ENCODE results near the gene LRP1B.
"Not testable (repeated sequence)": the region's sequence is repeated elsewhere in the genome, so short reads cannot be mapped to it uniquely, and the experiment has no call there.

The LRP1B gene

DNA sequence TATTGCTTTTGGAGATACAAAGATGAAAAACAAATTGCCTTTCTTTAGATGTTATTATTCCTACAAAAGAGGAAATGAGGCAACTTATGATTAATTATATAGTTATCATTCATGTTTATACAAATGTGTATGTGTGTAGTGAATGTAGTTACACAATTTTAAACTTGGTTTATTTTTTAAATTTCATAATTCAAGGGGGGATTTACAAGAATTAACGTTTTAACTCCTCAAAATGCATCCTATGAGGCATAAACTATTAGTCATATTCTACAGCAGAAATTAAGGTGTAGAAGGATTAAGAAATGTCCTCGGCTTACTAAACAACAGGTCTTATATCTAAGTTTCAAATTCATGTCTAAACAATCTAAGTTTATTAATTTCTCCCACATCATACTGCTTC lies 1545.8 kb downstream of the LRP1B start:
- H3K27me3 ChIP-seq: no peaks in the 10 kb centered on the region
- no peak overlapping the region for H3K4me2 ChIP-seq
- H3K36me3 ChIP-seq: no peaks in the 10 kb centered on the region
- no peaks in the 10 kb centered on the region for H4K20me1 ChIP-seq
- no peaks in the 10 kb centered on the region for H3K9me3 ChIP-seq (replicated peaks in 1 of 11)
- H3K27ac ChIP-seq: no peak overlapping the region
- peaks cover 0 to 2% (median 0%) of the 10 kb centered on the region in 10 experiments; a peak in 1 of 20 replicates for H3K4me1 ChIP-seq
- H3K4me3 ChIP-seq: no peak overlapping the region
- no peak for TF ChIP-seq Cebpa-rat (IDR thresholded peaks at IDR 0.05)
- H3K9ac ChIP-seq: no peak overlapping the region

DNA sequence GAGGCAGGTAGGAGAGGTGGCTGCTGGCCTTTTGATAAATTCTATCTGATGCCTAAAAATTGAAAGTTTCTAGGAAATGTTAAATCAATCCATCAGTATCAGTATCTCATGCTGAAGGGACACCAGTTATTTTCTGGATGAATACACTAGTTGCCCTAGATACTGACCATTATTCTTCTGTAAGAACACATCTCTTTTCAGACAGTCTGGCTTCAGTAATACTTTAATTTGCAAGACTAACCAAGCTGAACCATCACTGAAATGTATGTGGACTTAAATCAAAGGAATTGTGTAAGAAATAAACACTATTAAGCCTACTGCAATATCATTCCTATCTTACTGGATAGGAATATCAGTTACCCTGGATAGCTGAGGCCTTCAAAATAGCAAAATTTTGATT lies 1546.3 kb downstream of the LRP1B start:
- H3K36me3 ChIP-seq: no peaks in the 10 kb centered on the region
- H3K27me3 ChIP-seq: no peaks in the 10 kb centered on the region
- no peak overlapping the region for H3K4me3 ChIP-seq
- no peak overlapping the region for H3K9ac ChIP-seq
- peaks cover 0 to 7% (median 0%) of the 10 kb centered on the region in 10 experiments; a peak in 4 of 20 replicates for H3K4me1 ChIP-seq
- TF ChIP-seq Cebpa-rat (IDR thresholded peaks at IDR 0.05): no peak
- H3K9me3 ChIP-seq (replicated peaks in 1 of 11): no peaks in the 10 kb centered on the region
- no peak overlapping the region for H3K4me2 ChIP-seq
- no peak overlapping the region for H3K27ac ChIP-seq
- H4K20me1 ChIP-seq: no peaks in the 10 kb centered on the region

DNA sequence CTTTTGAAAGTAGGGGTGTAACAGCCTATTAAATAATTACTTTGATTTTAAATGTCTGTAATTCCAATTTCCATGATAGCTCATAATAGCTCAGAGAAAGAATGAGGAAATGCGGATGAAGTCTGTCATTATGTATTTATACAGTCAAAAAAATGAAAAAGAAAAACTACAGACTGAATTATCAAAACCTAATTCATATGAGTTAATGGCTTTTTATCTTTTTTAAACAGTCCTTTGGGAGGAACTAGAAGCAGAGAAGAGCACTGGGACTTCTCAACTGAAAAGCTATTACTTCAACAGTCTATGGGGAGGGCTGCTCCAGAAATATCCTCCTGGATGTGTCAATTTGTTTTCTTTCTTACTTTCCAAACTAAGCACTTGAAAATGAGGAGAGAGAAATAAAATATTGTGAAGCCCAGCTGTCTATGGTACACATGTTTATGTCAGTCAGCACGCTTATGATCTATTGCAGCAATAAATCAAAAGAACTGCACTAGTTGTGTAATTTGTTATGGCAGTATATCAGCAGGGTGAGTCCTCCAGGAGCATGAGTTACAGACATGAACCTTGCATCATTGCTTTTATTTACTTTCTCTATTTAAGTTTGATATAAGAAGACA lies 1550.2 kb downstream of the LRP1B start:
- Histone ChIP-seq H3K9me3 (replicated peaks in 1 of 11) (no peaks in the 10 kb centered on the region), H4K20me1 (no peaks in the 10 kb centered on the region), H3K4me1 (peaks cover 0 to 38% (median 0%) of the 10 kb centered on the region in 10 experiments; a peak in 4 of 20 replicates), H3K9ac (no peak overlapping the region), H3K4me3 (no peak overlapping the region), H3K27ac (no peak overlapping the region), H3K4me2 (no peak overlapping the region), H3K27me3 (no peaks in the 10 kb centered on the region), H3K36me3 (no peaks in the 10 kb centered on the region)
- TF ChIP-seq Cebpa-rat (IDR thresholded peaks at IDR 0.05): no peak

DNA sequence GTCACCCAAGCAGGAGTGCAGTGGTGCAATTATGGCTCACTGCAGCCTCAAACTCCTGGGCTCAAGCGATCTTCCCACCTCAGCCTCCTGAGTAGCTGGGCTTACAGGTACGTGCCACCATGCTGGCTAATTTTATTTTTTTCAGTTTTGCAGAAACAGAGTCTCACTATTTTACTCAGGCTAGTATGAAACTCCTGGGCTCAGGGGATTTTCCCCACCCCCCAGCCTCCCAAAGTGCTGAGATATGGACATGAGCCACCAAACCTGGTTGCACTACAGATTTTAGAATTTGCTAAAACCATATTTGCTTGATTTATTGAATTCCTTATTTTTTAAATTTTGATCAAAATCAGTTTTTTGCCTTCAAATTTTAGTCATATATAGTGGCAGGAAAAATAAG lies 1553.4 kb downstream of the LRP1B start:
- no peak for TF ChIP-seq Cebpa-rat (IDR thresholded peaks at IDR 0.05)
- H3K27ac ChIP-seq: no peak overlapping the region
- H3K36me3 ChIP-seq: no peaks in the 10 kb centered on the region
- H4K20me1 ChIP-seq: no peaks in the 10 kb centered on the region
- peaks cover 0 to 41% (median 0%) of the 10 kb centered on the region in 10 experiments; a peak in 4 of 20 replicates for H3K4me1 ChIP-seq
- no peak overlapping the region for H3K4me3 ChIP-seq
- no peaks in the 10 kb centered on the region for H3K9me3 ChIP-seq (replicated peaks in 1 of 11)
- no peak overlapping the region for H3K9ac ChIP-seq
- H3K27me3 ChIP-seq: no peaks in the 10 kb centered on the region
- no peak overlapping the region; a peak in 1 of 22 replicates for H3K4me2 ChIP-seq

DNA sequence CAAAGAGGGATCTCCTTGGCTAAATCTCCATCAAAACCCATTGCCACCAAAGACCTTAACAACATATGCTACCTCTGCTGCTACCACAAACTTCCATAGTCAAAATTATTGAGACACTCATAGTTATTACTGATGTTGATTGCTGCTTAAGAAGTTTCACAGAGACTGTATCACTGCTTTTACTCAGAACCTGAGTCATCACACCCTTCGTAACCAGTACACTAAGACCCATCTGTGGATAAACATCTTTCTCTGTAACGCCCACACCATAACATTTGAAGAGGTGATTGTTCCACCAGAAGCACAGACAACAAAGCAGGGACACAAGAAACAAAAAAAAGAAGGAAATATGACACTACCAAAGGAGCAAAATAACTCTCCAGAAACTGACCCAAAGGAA lies 1563.1 kb downstream of the LRP1B start:
- Histone ChIP-seq H3K27ac (no peak overlapping the region), H3K9me3 (replicated peaks in 1 of 11) (no peaks in the 10 kb centered on the region), H3K9ac (no peak overlapping the region), H3K4me2 (no peak overlapping the region), H3K27me3 (no peaks in the 10 kb centered on the region), H3K36me3 (no peaks in the 10 kb centered on the region), H4K20me1 (no peaks in the 10 kb centered on the region), H3K4me1 (no peaks in the 10 kb centered on the region), H3K4me3 (no peak overlapping the region)
- no peak for TF ChIP-seq Cebpa-rat (IDR thresholded peaks at IDR 0.05)

DNA sequence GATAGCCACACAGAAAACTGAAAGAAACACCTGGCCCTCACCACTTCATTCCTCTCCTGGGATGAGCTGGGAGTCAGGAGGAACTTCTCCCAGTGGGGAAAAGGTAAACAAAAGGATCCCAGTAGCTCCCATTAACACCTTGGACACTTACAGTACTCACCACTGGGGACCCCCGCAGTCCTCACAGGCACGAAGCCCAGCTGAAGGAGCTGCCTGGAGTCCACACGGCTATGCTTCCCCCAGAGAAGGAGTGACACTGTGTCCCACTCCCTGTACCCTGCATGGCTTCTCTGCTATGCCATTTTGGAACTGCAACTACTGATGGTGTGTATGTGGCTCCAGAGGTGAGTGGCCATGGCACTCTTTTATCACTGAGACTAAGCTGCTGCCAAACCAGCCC lies 1565.1 kb downstream of the LRP1B start:
- H3K4me2 ChIP-seq: no peak overlapping the region
- H3K27ac ChIP-seq: no peak overlapping the region
- no peaks in the 10 kb centered on the region for H3K9me3 ChIP-seq (replicated peaks in 1 of 11)
- H3K27me3 ChIP-seq: no peaks in the 10 kb centered on the region
- H3K4me1 ChIP-seq: no peaks in the 10 kb centered on the region
- H3K36me3 ChIP-seq: no peaks in the 10 kb centered on the region
- no peak overlapping the region for H3K4me3 ChIP-seq
- no peaks in the 10 kb centered on the region for H4K20me1 ChIP-seq
- no peak for TF ChIP-seq Cebpa-rat (IDR thresholded peaks at IDR 0.05)
- H3K9ac ChIP-seq: no peak overlapping the region

DNA sequence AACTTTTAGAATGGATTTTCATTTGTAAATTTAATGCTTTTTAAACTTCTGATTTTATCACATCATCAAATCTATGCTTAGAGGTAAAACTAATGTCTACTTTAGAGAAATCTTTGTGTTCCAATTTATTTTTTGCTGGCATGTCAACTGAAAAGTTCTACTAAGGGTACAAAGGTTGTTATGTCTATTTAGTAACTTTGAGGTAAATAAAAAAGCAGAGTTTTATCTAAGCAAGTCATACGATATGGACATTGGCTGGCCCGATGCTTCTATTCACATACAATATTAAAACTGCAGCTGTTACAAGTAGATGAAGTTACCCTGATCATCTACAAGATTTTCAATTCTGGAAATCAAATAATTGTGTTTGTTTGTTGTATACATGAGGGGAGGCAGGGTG lies 1575.1 kb downstream of the LRP1B start:
- Histone ChIP-seq H3K4me2 (no peak overlapping the region), H3K27ac (no peak overlapping the region), H3K9me3 (replicated peaks in 1 of 11) (no peaks in the 10 kb centered on the region), H3K27me3 (no peaks in the 10 kb centered on the region), H3K36me3 (no peaks in the 10 kb centered on the region), H3K4me3 (no peak overlapping the region), H3K9ac (no peak overlapping the region), H4K20me1 (no peaks in the 10 kb centered on the region), H3K4me1 (no peaks in the 10 kb centered on the region)
- no peak for TF ChIP-seq Cebpa-rat (IDR thresholded peaks at IDR 0.05)

DNA sequence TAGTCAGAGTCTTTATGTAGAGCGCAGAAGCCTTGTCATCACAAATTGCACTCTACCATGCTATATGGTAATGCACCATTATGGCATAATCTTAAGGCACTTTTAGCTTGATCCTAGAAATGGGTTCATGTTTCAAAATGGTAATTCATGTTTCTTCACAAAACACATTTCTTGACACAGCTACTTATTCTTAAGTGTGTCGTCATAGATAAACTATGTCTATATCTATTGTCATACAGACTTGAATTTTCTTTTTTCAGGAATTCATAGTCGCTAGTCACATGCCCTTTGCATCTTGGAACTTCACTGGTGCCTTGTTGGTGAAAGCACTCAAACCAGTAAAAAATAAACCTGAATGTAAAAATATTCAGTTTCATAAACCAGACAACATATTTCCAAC lies 1578.2 kb downstream of the LRP1B start:
- TF ChIP-seq Cebpa-rat (IDR thresholded peaks at IDR 0.05): no peak
- Histone ChIP-seq H3K4me3 (no peak overlapping the region), H3K9me3 (replicated peaks in 1 of 11) (no peaks in the 10 kb centered on the region), H3K9ac (no peak overlapping the region), H3K27ac (no peak overlapping the region), H3K36me3 (no peaks in the 10 kb centered on the region), H3K4me2 (no peak overlapping the region), H3K27me3 (no peaks in the 10 kb centered on the region), H3K4me1 (no peaks in the 10 kb centered on the region), H4K20me1 (no peaks in the 10 kb centered on the region)

DNA sequence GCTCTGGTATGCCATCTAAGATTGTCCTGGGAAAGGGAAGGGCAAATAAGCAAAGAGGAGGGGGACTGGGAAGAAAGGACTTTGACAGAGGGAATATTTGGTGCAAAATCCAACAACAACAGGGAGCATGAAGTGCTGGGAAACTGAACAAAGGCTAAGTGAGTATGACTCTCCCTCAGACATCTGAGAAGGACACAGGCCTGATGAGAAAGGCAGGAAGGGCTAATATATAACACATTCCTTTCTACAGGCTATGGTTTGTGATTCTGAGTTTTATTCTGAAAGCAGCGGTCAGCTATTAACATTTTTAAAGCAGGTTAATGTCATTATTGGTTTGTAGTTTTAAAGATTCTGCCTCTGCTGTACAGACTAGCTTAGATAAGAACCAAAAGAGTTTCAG lies 1579.5 kb downstream of the LRP1B start:
- Histone ChIP-seq H3K4me2 (no peak overlapping the region), H3K4me3 (no peak overlapping the region), H3K27ac (no peak overlapping the region), H3K9me3 (replicated peaks in 1 of 11) (no peaks in the 10 kb centered on the region), H3K9ac (no peak overlapping the region), H3K27me3 (no peaks in the 10 kb centered on the region), H3K36me3 (no peaks in the 10 kb centered on the region), H3K4me1 (no peaks in the 10 kb centered on the region), H4K20me1 (no peaks in the 10 kb centered on the region)
- no peak for TF ChIP-seq Cebpa-rat (IDR thresholded peaks at IDR 0.05)

DNA sequence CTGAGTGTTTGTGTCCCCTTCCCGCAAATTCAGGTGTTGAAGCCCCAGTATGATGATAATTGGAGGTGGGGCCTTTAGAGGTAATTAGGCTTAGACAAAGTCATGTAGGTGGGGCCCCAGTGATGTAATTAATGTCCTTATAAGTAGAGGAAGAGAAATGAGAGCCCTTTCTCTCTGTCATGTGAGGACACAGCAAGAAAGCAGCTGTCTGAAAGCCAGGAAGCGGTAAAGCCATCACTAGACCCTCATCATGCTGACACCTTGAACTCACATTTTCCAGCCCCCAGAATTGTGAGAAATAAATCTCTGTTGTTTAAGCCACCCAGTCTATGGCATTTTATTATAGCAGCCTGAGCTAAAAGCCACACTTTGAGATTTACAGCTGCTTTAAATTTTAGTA lies 1580.0 kb downstream of the LRP1B start:
- no peak for TF ChIP-seq Cebpa-rat (IDR thresholded peaks at IDR 0.05)
- Histone ChIP-seq H4K20me1 (no peaks in the 10 kb centered on the region), H3K9me3 (replicated peaks in 1 of 11) (no peaks in the 10 kb centered on the region), H3K4me1 (no peaks in the 10 kb centered on the region), H3K9ac (no peak overlapping the region), H3K4me3 (no peak overlapping the region), H3K27me3 (no peaks in the 10 kb centered on the region), H3K27ac (no peak overlapping the region), H3K4me2 (no peak overlapping the region), H3K36me3 (no peaks in the 10 kb centered on the region)

DNA sequence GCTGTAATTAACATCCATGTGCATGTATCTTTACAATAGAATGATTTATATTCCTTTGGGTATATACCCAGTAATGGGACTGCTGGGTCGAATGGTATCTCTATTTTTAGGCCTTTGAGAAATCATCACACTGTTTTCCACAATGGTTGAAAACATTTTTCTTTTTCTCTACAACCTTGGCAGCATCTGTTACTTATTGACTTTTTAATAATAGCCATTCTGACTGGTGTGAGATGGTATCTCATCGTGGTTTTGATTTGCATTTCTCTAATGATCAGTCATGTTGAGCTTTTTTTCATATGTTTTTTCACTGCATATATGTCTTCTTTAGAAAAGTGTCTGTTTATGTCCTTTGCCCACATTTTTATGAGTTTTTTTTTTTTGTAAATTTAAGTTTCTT lies 1586.0 kb downstream of the LRP1B start:
- H3K27me3 ChIP-seq; H3K4me1 ChIP-seq; H4K20me1 ChIP-seq; H3K9me3 ChIP-seq (replicated peaks in 1 of 11); H3K9ac ChIP-seq; H3K36me3 ChIP-seq; H3K4me3 ChIP-seq; H3K4me2 ChIP-seq; H3K27ac ChIP-seq: not testable (repeated sequence)

Data from BLaER1 treated with 17β-estradiol and CSF1 and Interleukin-3, amounts not matched to agents 10 nM and 100 nM (cell line).